Measurements from ENCODE around the gene DGAT2.

DGAT2 gene

DNA sequence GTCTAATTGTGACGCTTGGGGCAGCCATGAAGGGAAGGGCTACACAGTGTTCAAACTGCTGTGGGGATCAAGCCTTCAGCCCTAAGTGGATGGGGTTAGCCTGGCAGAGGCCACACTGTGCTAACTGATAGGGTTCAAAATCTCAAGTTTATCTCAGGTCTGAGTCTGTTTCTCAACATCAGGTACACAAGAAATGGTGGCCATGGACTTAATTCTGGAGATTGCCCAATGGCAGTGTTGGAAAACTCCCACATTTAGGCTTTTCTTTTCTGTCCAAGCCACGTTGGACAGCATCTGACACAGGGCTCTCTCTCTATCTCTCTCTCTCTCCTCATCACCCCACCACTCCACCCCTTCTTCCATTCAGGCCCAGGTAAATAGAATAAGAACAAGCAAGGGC is 10.9 kb upstream of the DGAT2 start:
- no peak for DNase-seq

DNA sequence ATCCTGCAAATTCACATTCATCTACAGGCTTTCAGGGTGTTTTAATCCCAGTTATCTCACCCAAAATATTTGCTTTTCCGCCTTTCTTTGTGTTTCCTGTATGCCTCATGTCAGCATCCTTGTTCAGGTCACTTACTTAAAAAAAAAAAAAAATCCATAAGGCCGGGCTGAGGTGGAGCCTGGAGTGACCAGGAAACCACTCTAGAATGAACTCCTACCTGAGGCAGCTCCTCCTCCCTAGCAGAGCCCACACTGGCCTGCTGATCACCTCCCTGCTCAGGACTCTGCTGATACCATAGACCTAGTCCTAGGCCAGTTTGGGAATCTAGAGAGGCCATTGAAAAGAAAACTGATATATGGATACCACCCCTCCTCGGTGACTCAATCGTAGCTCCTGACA is 8.7 kb upstream of the DGAT2 start:
- DNase-seq: no peak

DNA sequence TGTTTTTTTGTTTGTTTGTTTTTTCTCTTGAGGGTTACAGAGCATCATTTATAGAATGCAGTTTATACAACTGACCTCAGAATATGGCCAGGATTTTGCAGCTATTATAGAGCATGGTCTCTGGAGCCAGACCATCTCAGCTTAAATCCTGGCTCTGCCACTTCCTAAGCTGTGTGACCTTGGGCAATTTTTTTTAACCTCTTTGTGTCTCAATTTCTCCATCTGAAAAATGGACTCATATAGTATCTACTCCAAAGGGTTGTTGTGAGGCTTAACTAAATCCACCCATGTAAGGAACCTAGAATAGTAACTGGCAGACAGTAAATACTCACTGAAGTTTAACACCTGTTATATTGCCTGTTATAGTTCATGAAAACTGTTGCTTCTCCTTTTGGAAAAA is 8.3 kb upstream of the DGAT2 start:
- no peak for DNase-seq

DNA sequence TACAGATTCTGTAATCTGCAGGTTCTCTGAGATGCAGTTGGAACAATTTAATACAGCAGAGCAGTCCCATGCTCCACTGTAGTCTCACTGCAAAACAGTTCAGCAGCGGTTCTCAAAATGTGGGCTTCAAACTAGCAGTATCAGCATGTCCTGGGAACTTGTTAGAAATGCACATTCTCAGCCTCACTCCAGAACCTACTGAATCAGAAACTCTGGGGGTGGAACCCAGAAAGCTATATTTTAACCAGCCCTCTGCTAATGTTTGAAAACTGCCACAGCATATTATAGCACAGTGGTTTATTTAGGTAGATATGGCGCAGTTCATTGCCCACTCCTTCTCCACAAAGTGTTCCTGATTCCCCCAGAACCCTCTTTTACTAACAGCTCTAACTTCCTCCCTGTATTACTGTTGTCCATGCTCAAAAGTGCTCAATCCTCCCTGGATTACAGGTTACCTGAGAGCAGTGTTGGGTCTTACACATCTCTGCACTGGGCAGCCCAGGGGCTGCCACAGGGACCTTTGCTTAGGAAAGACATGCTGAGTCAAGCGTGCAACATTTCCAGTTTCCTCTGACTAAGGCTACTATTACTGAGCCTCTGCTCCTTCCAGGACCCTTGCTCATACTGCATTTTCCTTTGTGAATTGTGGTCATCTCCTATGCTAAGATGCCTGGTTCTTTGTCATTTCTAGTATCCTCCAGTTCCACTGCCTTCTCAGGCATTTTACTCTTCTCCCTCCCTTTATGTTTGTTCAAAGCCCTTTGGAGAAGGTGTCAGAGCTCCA is 7.7 kb upstream of the DGAT2 start:
- DNase-seq: no peak

DNA sequence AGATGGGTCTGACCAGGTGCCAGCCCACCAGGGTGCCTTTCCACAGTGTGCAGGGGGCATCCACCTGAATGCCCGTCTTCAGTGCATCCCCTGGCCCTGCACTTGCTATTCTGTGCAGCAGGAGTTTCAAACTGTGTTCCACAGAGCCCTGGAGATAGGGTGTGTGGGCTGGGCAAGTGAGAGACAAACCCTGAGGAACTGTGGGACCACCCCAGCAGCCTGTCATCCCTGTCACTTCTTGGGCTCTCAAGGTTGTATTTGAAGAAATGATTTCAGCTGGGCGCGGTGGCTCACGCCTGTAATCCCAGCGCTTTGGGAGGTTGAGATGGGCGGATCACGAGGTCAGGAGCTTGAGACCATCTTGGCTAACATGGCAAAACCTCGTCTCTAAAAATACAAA is 6.4 kb upstream of the DGAT2 start:
- no peak for DNase-seq

DNA sequence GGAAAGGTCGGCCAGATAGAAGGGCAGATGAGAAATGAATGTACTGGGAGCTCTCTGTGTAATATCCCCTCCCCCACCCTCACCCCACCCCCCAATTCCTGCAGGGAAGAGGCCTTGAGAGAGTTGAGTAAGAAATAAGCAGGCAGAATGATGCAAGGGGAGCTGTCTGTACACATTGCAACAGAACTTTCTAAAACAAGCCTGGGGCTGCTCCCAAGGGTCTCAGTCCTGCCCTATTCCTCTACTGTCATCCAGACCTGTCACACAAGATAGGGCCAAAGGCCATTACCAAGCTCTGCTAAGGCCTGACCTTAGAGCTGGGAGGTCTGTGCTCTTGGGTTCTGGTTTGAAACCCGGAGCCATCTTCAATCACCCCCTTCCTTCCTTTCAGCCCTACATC is 5.7 kb upstream of the DGAT2 start:
- no peak for DNase-seq

DNA sequence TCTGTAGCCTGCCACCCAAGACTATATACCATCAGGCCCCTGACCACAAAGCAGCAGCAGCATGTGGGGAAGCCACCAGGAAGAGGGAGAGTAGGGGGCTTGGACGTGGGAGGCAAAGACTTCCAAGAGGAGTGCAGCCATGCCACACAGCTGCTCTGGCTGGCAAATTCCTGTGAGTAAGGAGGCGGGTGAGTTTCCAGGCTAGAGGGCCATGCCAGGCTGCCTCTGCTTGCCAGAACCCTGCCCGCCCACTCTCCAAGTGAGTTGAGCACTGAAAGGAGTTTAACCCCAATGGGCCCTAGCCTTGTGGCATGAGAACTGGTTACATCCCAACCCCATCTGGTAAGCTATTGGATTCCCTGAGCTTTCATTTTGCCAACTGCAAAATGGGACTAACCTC is 4.7 kb upstream of the DGAT2 start:
- DNase-seq: no peak

DNA sequence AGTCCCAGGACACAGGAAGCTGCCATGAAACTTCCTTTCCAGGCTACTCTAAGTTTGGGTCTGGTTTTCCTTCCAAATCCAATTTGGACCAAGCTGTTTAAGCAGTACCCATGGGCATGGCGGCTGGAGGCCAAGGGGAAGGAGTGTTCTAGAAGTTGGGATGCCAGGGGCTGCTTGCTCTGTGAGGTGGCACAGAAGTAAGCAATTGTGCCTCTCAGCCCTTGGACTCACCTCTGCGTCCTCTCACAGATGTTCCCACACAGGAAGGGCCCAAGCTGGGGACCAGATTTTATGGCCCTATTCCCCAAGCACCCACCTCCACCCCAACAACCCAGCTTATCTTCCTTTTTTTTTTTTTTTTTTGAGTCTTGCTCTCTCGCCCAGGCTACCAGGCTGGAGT is 3.5 kb upstream of the DGAT2 start:
- DNase-seq: no peak

DNA sequence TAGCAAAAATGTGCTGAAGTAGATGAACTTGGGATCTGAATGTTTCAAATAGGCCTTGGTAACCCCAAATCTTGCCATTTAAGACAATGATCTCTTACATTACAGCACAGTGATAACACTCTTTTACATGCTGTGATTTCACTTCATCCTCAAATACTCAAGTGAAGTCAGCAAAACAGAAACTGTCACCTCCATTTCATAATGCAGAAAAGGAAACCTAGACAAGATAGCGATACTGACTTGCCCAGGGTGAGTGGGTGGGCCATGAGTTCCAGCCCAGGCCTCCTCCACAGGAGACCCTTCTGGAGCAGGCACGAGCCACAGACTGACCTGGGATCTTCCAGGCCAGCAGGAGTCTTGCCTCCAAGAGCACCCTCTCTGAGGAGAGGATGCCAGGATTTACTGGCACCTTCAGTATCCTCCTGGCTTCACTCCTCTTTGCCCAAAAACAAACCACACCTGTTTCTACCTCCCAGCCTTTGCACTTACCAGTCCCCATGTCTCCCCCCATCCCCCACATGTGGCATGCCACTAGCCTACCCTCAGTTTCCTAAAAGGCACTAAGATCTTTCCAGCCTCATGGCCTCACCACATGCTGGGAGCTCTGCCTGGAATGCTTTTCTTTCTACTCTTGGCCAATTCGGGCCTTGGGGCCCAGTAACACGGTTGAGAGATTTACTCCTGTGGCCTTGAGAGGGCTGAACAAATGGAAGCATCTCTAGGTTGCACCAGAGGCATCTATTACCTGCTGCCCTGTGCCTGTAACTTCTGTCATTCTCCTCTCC is 1.9 kb upstream of the DGAT2 start:
- DNase-seq: no peak

DNA sequence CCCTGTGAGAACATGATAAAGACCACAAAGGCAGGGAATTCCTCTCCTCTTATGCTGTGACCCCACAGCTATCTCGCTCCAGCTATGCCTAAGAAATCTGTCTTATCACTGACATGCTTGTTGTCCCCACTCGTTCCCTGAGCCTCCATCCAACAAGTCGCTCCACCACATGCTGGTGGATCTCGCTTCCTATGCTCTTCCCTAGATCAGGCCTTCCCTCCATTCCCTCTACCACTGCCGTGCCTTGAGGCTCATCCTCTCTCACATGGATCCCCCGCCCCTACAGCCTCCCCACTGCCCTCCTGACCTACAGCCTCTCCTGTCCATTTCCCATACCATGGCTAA is 1.4 kb upstream of the DGAT2 start:
- DNase-seq: no peak

DNA sequence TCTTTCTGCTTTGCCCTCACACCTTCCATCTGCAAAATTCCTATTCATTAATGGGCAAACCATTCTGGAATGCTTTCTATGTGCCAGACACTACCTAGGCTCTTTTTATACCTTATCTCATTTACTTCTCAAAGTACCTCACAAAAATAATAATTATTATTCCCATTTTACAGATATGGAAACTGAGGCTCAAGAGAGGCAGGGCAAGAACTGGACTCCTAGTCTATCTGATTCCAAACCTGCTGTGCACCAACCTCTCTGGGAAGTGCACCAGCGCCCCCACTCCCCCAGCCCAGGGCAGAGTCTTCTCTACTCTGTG is 826 bp upstream of the DGAT2 start:
- DNase-seq: no peak

DNA sequence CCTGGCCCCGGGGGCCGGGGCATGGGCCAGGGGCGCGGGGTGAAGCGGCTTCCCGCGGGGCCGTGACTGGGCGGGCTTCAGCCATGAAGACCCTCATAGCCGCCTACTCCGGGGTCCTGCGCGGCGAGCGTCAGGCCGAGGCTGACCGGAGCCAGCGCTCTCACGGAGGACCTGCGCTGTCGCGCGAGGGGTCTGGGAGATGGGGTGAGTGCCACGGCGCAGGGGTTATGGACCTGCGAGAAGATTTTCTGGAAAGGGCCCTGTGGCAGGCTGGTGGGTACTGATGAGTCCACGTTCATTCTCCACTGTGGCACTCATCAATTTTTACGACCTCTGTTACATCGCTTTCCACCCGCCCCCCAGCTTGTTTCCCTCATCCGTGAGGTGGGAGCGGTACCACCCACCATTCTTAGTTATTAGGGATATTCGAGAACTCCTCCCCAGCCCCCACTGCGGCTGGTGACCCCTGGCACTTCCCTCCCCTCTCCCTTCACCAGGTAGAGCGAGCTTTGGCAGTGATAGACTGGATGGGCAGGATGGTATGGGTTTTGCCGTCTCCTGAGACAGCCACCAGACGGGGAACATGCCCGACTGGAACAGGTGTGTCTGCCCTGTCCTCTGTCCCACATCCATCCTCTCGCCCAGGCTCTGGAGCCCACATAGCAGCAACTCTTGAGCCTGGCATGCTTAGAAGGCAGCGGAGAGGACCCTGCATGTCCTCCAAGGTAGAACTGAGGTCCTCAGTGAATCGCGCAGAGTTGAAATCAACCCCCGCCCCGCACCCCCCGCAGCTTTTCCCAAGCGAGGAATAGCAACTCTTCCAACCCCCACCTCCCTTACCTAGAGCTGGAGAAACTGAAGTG is 562 bp downstream of the DGAT2 start:
- DNase-seq: no peak

DNA sequence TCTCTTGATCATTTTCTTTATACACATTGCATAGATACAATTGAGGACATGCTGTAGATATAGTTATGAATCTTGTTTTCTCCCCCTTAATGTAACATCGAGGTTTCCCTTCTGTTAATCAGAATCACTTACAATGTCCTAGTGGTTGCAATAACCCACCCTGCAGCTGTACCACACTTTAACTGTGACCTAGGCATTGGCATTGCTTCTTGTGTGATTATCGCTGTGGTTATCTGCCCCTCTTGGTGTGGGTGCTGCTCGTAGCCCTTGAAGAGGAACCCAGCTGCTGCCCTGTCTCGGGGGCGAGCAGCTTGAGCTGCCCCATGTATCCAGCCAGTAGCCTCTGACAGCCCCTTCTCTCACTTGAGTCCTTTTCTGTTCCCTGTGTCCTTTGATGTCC is 1.5 kb downstream of the DGAT2 start:
- no peak for DNase-seq

DNA sequence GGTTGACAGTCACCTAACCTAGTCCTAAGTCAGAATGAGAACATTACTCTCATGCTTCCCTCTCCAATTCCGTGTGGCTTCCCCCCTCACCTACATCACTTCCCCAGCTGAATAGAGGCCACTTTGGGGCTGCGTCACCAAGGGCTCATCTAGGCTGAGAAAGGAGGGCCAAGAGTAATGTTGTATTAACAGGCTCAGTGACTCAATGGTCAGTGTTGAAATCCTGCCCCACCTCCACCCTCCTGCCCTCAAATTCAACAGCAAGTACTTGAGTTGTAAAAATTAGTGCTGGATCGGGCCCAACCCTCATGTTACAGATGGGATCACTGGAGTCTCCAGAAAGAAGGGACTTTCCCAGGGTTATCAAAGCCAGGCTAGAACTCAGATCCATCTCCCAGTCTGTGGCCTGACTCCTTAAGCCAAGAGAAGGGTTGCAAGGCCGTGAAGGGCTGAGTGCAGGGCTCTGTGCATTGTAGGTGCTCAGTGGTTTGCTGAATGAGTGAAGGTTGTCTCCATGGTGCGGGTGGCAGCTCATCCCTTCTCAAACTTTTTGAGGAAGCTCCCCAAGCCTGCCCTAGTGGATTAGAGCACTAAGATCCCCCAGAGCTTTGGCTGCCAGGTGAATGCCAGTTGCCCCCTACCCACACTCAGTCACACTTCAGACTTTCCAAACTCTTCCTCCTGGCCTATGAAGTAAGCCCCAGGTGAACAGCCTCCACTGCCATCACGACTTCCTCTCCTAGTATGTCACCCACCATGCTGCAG is 3.2 kb downstream of the DGAT2 start:
- no peak for DNase-seq

DNA sequence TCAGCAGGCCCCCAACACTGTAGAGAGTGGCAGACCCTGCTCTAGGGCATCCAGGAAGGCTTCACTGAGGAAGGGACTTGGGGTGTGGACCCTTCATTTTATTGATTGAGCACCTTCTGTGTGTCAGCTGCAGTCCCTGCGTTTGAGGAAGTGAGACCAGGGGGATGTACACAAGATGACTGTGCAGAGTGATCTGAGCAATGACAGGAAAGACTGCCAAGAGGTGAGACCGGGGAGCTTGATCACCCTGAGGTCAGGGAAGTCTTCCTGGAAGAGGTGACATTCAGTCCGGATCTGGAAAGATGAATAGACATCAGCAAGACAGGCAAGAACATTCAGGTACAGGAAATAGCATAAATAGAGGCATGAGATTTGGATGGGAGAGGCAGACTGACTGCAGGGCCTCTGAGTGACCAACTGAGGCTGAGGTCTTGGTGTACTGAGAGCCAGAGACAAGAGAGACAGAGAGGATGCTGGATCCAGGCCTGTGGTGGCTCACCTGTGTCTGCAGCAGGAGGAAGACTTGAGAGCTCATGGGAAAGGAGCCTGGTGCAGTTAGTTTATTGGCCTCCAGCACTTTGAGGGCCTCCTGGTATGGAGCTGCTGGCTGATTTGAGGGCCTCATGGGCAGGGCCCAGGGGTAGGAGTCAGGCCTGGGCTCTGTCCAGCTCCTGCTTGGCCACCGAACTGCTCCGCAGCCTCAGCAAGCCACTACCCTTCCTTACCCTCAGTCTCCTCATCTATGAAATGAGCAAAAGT is 5.2 kb downstream of the DGAT2 start:
- DNase-seq: no peak

DNA sequence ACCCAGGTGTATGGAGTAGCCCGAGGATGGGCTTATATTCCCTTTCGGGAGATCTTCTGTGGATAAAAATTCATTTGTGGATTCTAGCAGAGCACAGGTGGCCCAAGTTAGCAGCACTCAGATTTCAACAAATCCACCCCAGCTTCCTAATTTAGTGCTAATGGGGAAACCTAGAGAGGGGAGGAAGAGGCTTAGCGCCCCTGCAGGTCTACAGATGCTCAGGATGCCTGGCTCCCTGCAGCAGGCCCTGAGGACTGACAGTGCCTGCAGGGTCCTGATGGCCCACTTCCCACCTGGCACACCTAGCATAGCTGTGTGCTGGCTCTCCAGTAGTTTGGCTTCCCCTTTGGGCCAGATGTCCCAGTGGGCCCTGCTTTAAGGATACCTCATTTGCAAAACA is 6.5 kb downstream of the DGAT2 start:
- no peak for DNase-seq

DNA sequence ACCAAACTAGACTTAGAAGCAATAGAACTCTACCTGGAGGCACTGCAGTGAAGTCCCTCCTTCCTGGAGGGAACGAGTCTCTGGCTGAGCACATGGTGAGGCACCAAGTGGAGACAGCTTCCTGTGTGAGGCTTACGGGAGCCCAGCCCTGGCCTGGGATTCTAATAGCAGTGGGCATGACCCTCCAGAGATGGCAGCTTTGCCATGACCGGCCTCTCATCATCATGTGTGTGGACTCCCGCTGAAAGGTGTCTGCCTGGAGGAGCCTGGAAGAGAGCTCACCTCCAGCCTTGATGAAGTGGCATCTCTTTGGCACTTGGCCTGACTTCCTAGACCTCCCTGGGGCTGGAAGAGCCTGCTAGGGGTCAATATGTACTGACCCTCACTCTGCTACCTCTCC is 8.0 kb downstream of the DGAT2 start:
- DNase-seq: no peak

DNA sequence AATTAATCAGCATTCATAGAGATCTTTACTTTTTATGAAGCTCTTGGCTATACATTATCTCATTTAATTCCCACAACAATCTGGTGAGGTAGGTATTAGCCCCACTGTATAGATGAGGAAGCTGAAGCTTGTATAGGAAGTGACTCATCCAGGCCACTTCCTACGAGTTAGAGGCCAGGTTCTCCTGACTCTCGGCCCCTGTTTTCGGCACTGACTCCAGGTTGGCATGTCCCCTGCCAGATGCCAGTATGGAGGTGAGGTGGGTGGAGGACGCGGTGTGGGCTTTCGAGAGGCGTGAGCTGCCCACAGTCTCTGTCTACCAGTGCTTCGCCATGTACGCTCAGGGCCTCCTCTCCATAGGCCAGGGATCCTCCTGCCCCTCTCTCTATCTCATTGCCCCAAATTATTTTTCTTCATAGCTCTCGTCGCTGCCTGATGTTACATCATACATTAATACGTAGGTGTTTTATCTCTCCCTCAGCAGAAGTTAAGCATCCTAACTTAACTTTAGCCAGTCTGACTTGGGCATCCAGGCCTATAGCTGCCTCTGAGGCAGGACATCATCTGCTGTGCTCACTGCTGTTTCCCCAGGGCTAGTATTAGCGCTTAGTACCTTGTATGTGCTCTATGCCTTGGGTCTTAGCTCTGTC is 9.0 kb downstream of the DGAT2 start:
- DNase-seq: no peak

DNA sequence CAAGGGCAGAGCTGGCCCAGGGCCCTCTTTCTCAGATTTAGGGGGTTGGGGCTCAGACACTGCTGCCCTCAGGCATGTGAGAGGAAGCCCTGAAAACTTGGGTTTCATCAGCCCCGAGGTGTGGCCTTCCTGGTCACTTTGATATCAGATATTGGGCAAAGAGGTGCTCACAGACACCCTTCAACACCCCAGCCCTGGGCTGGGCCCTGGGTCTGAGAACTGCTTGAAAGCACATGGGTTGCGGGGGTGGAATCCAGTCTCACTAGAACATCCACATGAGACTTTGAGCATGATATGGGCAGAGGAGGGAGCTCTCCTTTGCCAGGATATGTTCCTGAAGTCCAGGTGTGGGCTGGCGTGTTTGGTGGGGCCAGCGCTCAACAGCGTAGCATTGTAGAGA is 10.4 kb downstream of the DGAT2 start:
- DNase-seq: no peak

DNA sequence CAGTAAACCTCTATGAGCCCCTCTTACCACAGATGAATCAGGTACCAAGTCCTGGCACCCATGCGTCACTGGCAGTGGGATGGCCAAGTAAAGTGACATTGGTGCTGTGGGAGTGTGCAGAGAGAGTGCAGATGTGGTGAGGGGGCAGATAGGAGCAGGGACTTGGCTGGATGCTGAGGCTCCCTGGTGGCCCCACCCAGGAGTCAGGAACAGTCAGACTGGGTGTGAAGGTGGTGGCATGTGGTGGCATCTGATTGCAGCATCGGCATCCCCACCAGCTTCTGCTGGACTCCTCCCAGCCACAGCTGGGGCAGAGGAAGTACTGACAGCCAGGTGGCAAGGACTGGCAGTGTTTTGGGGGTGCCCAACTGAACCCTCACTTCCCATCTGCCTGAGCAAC is 11.4 kb downstream of the DGAT2 start:
- DNase-seq: no peak

DNA sequence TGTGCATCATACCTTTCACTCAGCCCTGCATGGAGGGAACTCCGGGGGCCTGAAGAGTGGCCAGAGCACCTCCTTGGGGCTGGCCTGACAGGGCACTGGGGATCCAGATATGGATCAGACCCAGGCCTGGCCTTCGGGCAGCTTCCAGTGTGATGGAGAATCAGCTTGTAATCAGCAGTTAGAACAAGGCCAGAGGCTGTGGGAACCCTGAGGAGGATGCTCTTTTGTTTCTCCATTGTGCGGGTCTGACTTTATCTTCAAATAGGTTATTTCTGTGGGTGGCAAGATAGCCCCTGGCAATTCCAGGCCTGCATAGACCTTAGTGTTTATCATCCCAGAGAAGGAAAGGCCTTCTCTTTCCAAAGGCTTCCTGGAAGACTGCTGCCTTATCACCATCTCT is 12.3 kb downstream of the DGAT2 start:
- DNase-seq: no peak

DNA sequence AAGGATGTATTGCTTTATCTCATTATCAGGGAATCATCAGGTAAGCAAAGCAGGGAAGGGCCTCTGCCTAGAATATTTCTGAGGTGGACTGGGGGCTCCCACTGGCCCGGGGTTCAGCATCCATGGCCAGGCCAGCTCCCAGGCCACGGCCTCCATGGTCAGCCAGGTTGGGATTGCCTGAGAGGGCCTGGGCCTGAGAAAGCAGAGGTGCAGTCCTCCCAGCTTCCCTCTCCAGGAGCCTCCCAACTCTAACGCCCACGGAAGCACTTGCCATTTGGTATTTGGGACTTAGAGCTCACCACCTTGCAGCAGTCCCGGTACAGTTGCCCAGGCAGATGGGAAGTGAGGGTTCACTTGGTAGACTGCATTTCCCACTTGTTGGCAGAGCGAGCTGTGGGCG is 12.7 kb downstream of the DGAT2 start:
- no peak for DNase-seq
